GM12801 (cell line): ENCODE data around the gene HEPACAM2.

Experiments used
- CTCF ChIP-seq: IDR thresholded peaks from one replicate; pipeline ENCODE4 v1.5.1; 2011; ENCODE audit warnings: control low read depth; ENCODE audit not compliant: insufficient read length; ENCODE audit errors: extremely low read depth

Gene HEPACAM2

GRCh38 chr7:93219868-93220267, 6.4 kb downstream of the HEPACAM2 start:
- no peak for TF ChIP-seq CTCF

- no peak for TF ChIP-seq CTCF
Measured at GRCh38 chr7:93218997-93219827, 7.1 kb downstream of the HEPACAM2 start.

- no peak for TF ChIP-seq CTCF
Measured at GRCh38 chr7:93212881-93213280, 13.4 kb downstream of the HEPACAM2 start.

GRCh38 chr7:93211228-93211818, 14.9 kb downstream of the HEPACAM2 start:
- TF ChIP-seq CTCF, result no peak

- TF ChIP-seq CTCF, result no peak
Measured at GRCh38 chr7:93205046-93205445, 21.2 kb downstream of the HEPACAM2 start.

- no peak for TF ChIP-seq CTCF
Measured at GRCh38 chr7:93203496-93203895, 22.8 kb downstream of the HEPACAM2 start.

- no peak for TF ChIP-seq CTCF
Measured at GRCh38 chr7:93202594-93203250, 23.5 kb downstream of the HEPACAM2 start.
